Testis (tissue), 2 donors: Measurements from ENCODE around the gene EXOC6.

Experiments used
- CTCF ChIP-seq, 3 experiments: fragments of 450-650 bp in 2 of 3; fragments of 200-600 bp in 1 of 3; sonication (generic) in 1 of 3; IDR thresholded peaks; one replicate each; pipeline ENCODE4 v1.5.1; 2016 to 2019; ENCODE audit warnings: antibody characterized with exemption in 3 of 3, mild to moderate bottlenecking in 2 of 3, moderate library complexity in 1 of 3
- POLR2A ChIP-seq: fragments of 450-650 bp; IDR thresholded peaks from one replicate; pipeline ENCODE4 v1.6.1; 2017; ENCODE audit warnings: antibody characterized with exemption, mild to moderate bottlenecking, moderate library complexity

DNA sequence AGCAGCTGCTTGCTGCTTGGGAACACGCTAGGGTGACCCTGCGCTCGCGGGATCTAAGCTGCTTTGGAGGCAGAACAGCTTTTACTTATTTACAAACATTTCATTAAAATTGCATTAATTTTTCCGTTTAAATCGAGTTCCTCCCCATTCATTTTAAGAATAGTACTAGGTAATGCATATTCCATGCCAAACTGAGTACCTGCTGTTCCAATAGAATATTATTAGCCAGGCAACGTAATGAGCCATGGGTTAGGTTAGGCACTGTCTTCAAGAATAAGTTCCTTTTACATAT, 860 bp downstream of the EXOC6 start:
- no peak for TF ChIP-seq CTCF (IDR thresholded peaks at IDR 0.05)
- TF ChIP-seq POLR2A, result no peak
